Uterus (tissue), 2 donors: ENCODE data around the gene KLHL18.

Source experiments
- POLR2A ChIP-seq, 2 donors: fragments of 450-650 bp; IDR thresholded peaks; one replicate each; pipeline ENCODE4 v1.6.1; 2016; ENCODE audit warnings: antibody characterized with exemption in 2 of 2, mild to moderate bottlenecking in 1 of 2, moderate library complexity in 1 of 2
- TF ChIP-seq, protein P1 (sequence below), 4 experiments: fragments of 200-600 bp in 2 of 4; fragments of 450-650 bp in 2 of 4; sonication (generic) in 2 of 4; IDR thresholded peaks; one replicate each; pipeline ENCODE4 v1.5.1; 2016 to 2019; ENCODE audit warnings: antibody characterized with exemption in 4 of 4, mild to moderate bottlenecking in 2 of 4, moderate library complexity in 1 of 4

DNA sequence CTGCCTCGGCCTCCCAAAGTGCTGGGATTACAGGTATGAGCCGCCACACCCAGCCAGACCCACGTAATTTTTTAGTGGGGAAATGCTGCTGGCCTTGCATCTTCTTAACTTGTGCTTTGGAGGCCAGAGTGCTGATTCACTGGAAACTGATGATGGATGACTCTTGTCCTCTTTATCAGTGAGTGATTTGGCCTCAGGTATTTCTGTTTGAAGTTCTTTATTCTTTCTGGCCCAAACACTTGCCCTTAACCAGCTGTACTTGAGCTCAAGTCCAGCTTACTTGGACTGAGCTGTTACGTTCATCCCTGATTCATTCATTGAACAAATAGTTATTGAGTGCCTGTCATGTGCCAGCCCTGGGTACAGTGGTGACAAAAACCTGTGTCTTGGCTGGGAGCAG, 102.3 kb downstream of the KLHL18 start:
- TF ChIP-seq, protein P1, sequence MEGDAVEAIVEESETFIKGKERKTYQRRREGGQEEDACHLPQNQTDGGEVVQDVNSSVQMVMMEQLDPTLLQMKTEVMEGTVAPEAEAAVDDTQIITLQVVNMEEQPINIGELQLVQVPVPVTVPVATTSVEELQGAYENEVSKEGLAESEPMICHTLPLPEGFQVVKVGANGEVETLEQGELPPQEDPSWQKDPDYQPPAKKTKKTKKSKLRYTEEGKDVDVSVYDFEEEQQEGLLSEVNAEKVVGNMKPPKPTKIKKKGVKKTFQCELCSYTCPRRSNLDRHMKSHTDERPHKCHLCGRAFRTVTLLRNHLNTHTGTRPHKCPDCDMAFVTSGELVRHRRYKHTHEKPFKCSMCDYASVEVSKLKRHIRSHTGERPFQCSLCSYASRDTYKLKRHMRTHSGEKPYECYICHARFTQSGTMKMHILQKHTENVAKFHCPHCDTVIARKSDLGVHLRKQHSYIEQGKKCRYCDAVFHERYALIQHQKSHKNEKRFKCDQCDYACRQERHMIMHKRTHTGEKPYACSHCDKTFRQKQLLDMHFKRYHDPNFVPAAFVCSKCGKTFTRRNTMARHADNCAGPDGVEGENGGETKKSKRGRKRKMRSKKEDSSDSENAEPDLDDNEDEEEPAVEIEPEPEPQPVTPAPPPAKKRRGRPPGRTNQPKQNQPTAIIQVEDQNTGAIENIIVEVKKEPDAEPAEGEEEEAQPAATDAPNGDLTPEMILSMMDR (IDR thresholded peaks at IDR 0.05) = no peak
- no peak for TF ChIP-seq POLR2A (IDR thresholded peaks at IDR 0.05)
